GM12864 (cell line): ENCODE data around the gene DCC.

ENCODE experiments used
- DNase-seq: peaks from one replicate; pipeline ENCODE4 v3.0.0-alpha.2; 2011; ENCODE audit warnings: low read depth
- H3K4me3 ChIP-seq: 2 replicates; pipeline ENCODE4 v1.5.1; 2011; ENCODE audit warnings: mild to moderate bottlenecking, low read depth, low read length, control low read depth
- CTCF ChIP-seq: IDR thresholded peaks from 2 replicates; pipeline ENCODE4 v1.5.1; 2011; ENCODE audit warnings: low read depth, mild to moderate bottlenecking, moderate library complexity, low read length, control low read depth, inconsistent platforms; ENCODE audit errors: missing control alignments

The DCC gene

GRCh38 chr18:52395146-52395852 lies 55.3 kb downstream of the DCC start:
- TF ChIP-seq CTCF = no peak
- no peak for DNase-seq
- H3K4me3 ChIP-seq = no peak overlapping the region

GRCh38 chr18:52401236-52401635 lies 61.2 kb downstream of the DCC start:
- no peak overlapping the region for H3K4me3 ChIP-seq
- no peak for DNase-seq
- TF ChIP-seq CTCF = no peak

GRCh38 chr18:52402814-52403213 lies 62.8 kb downstream of the DCC start:
- DNase-seq = no peak
- H3K4me3 ChIP-seq = no peak overlapping the region
- no peak for TF ChIP-seq CTCF

- DNase-seq = no peak
- no peak for TF ChIP-seq CTCF
- no peak overlapping the region for H3K4me3 ChIP-seq
These were observed 63.5 kb downstream of the DCC start for GRCh38 chr18:52403291-52404021.

- no peak for DNase-seq
- no peak for TF ChIP-seq CTCF
- H3K4me3 ChIP-seq = no peak overlapping the region
These were observed 68.9 kb downstream of the DCC start for GRCh38 chr18:52408800-52409302.

GRCh38 chr18:52409727-52410126 lies 69.7 kb downstream of the DCC start:
- H3K4me3 ChIP-seq = no peak overlapping the region
- DNase-seq = no peak
- no peak for TF ChIP-seq CTCF
